Thyroid gland (tissue), 4 donors: ENCODE results near the gene TSKU. TPM values are rescaled to one million over a fixed set of nuclear protein-coding genes. Genes with fewer than 3 reads are reported as not detected.

ENCODE experiments used
- DNase-seq, 2 donors: peaks; one replicate each; pipeline ENCODE4 v3.0.0-alpha.2; 2019
- H3K27ac ChIP-seq, 3 donors: fragments of 200-600 bp; sonication (generic); 1 replicate in 2 of 3; 2 replicates in 1 of 3; pipeline ENCODE4 v1.5.1; 2016 to 2019; ENCODE audit warnings: mild to moderate bottlenecking in 1 of 3, moderate library complexity in 1 of 3
- H3K27me3 ChIP-seq: fragments of 200-600 bp; sonication (generic); one replicate; pipeline ENCODE4 v1.5.1; 2019
- H3K36me3 ChIP-seq, 2 donors: fragments of 200-600 bp; sonication (generic); one replicate each; pipeline ENCODE4 v1.5.1; 2016 to 2019
- H3K4me1 ChIP-seq, 2 donors: fragments of 200-600 bp; sonication (generic); one replicate each; pipeline ENCODE4 v1.5.1; 2017 to 2019
- H3K4me3 ChIP-seq, 3 donors: fragments of 200-600 bp; sonication (generic); replicated peaks in 1 of 3; 1 replicate in 2 of 3; 2 replicates in 1 of 3; pipeline ENCODE4 v1.5.1; 2016; ENCODE audit warnings: mild to moderate bottlenecking in 1 of 3
- H3K9me3 ChIP-seq: fragments of 200-600 bp; sonication (generic); one replicate; pipeline ENCODE4 v1.5.1; 2017
- POLR2A ChIP-seq, 2 donors: fragments of 450-650 bp; IDR thresholded peaks; one replicate each; pipeline ENCODE4 v1.6.1; 2017; ENCODE audit warnings: antibody characterized with exemption in 2 of 2, mild to moderate bottlenecking in 2 of 2, moderate library complexity in 1 of 2
- WGBS, 2 donors: methylation state at CpG; one replicate each; pipeline ENCODE4 v1.1.5; 2017; 5-methylcytosine and 5-hydroxymethylcytosine counted together
- intact Hi-C: fragments of 100-400 bp; cut with DNase I; formaldehyde crosslinking; loops from one replicate; pipeline ENCODE4 v1.15.1; 2023
- total RNA-seq, 4 donors: library from RNA; depleted of rRNA; stranded (reverse); fragments of >200 nt; gene quantifications; one replicate each; pipeline ENCODE4 v1.2.3, GENCODE V29; 2016
- TF ChIP-seq, protein P1 (sequence below), 6 experiments: fragments of 200-600 bp in 3 of 6; fragments of 450-650 bp in 3 of 6; sonication (generic) in 3 of 6; IDR thresholded peaks; one replicate each; pipeline ENCODE4 v1.5.1; 2016 to 2019; ENCODE audit warnings: antibody characterized with exemption in 6 of 6, mild to moderate bottlenecking in 2 of 6, inconsistent platforms in 1 of 6, moderate library complexity in 1 of 6

The TSKU gene
- total RNA-seq, 4 donors from 2014 or later: 95.6 to 152 (median 99.2) TPM

DNA sequence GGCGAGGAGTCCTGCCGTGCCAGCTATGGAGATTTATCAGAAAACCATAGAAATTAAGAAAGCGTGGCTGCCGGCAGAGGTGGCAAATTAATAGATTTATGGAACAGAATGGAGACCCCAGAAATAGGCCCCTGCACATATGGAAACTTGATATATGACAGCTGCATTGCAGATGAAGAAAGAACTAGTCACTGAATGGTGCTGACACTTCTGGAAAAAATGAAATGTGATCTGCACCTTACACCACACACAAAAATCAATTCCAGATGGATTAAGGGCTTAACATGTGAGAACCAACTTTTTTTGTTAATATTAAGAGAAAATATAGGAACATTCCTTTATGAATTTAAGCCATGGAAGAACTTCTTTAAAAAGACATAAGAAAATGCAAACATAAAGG, 40.3 kb upstream of the TSKU start:
- H3K4me1 ChIP-seq: peaks cover 0 to 6% of the 10 kb centered on the region in 2 donors
- H3K9me3 ChIP-seq: no peaks in the 10 kb centered on the region
- H3K36me3 ChIP-seq: no peaks in the 10 kb centered on the region
- intact Hi-C loops: no loop called here
- H3K27me3 ChIP-seq: no peaks in the 10 kb centered on the region
- WGBS, 2 donors: 84 to 95% methylated on average over 4 of the region's 4 CpGs
- no peak overlapping the region for H3K27ac ChIP-seq
- TF ChIP-seq, protein P1, sequence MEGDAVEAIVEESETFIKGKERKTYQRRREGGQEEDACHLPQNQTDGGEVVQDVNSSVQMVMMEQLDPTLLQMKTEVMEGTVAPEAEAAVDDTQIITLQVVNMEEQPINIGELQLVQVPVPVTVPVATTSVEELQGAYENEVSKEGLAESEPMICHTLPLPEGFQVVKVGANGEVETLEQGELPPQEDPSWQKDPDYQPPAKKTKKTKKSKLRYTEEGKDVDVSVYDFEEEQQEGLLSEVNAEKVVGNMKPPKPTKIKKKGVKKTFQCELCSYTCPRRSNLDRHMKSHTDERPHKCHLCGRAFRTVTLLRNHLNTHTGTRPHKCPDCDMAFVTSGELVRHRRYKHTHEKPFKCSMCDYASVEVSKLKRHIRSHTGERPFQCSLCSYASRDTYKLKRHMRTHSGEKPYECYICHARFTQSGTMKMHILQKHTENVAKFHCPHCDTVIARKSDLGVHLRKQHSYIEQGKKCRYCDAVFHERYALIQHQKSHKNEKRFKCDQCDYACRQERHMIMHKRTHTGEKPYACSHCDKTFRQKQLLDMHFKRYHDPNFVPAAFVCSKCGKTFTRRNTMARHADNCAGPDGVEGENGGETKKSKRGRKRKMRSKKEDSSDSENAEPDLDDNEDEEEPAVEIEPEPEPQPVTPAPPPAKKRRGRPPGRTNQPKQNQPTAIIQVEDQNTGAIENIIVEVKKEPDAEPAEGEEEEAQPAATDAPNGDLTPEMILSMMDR (IDR thresholded peaks at IDR 0.05): no peak
- TF ChIP-seq POLR2A (IDR thresholded peaks at IDR 0.05): no peak
- no peak for DNase-seq
- H3K4me3 ChIP-seq: no peak overlapping the region

DNA sequence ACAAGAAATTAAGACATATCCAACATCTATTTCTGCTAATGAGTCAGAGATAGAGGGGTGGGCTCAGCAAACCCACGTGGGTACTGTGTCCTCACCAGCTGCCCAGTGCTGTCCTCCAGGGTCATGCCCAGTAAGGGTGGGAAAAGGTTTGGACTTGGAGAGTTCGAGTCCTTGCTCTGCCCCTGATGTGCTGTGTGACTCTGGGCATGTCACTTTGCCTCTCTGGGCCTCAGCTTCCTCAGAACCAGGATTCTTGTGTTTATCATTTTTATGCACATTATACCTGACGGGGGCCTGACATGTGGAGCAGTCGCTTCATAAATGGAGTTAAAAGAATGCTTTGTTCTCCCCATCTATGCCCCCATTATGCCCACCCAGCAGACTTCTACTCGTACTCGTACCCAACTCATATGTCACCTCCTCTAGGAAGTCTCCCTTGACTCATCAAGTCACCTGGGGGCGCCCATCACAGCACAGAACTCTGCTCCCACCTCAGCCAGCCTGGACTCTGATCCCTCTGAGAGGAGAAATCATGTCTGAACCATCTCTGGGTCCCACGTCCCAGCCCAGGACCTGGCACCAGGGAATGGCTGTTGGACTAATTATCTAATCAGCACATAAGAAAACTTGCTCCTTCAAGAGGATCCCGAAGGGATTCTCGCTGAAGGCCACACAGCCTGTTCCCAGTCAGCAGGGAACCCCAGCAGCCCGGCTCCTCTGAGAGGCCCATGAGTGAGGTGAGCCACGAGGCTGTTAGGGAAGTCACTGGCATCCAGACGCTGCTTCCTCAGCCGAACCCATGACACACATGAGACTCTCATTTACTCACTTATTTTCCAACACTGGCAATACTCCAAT, 38.7 kb upstream of the TSKU start:
- no peaks in the 10 kb centered on the region for H3K4me1 ChIP-seq
- H3K9me3 ChIP-seq: no peaks in the 10 kb centered on the region
- no peak for DNase-seq
- intact Hi-C loops: no loop called here
- H3K4me3 ChIP-seq: no peak overlapping the region
- WGBS, 2 donors: 77 to 83% methylated on average over 14 of the region's 14 CpGs
- TF ChIP-seq, protein P1 (IDR thresholded peaks at IDR 0.05): no peak
- no peak for TF ChIP-seq POLR2A (IDR thresholded peaks at IDR 0.05)
- no peak overlapping the region for H3K27ac ChIP-seq
- no peaks in the 10 kb centered on the region for H3K36me3 ChIP-seq
- H3K27me3 ChIP-seq: no peaks in the 10 kb centered on the region

DNA sequence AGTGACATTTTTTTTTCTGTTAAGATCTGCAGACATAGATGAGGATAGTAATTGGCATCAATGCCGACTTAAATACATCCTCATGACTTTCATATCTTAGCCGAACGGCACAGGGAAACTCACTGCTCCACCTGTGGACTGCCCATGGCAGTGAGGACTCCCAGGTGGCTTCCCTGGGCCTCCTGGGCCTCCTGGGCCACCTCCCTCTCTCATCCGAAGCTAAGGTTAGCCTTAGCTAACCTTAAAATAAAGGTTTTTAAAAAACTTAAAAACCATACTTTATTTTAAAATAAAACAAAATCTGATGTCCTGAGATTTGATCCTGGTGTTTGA, 38.1 kb upstream of the TSKU start:
- intact Hi-C loops: no loop called here
- no peak for DNase-seq
- Histone ChIP-seq H3K27ac (no peak overlapping the region), H3K9me3 (no peaks in the 10 kb centered on the region), H3K36me3 (no peaks in the 10 kb centered on the region), H3K4me3 (no peak overlapping the region), H3K4me1 (no peaks in the 10 kb centered on the region), H3K27me3 (no peaks in the 10 kb centered on the region)
- 80 to 82% methylated on average over 4 of the region's 4 CpGs for WGBS, 2 donors
- TF ChIP-seq, protein P1 (IDR thresholded peaks at IDR 0.05): no peak

DNA sequence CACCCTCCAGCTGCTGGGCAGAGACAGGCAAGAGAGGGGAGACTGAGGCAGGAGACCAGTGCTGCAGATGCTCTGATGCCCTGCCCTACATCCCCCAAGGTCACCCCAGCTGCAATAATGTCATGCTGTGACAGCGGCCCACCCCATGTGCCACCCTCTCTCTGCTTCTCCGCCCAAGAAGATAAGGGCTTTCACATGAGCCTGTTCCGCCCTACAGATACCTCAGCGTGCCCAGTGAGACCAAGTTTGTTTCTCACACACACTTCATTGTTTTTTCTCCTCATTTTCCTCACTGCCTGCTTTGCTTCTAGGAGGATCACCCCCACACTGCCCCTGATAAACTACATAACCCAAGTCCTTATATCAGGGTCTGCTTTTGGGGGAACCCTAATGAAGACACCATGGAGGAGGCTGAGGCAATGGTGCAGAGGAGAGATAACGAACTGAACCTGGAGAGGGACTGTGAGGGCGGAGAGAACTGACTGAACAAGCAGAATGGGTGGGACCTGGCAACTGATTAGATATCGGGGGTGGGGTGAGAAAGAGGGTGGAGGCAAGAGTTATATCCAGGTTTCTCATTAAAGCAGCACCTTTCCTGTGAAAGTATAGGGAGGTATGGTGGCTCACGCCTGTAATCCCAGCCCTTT, 37.5 kb upstream of the TSKU start:
- H3K27me3 ChIP-seq: no peaks in the 10 kb centered on the region
- intact Hi-C loops: no loop called here
- no peak for DNase-seq
- no peak for TF ChIP-seq POLR2A (IDR thresholded peaks at IDR 0.05)
- TF ChIP-seq, protein P1 (IDR thresholded peaks at IDR 0.05): no peak
- no peaks in the 10 kb centered on the region for H3K36me3 ChIP-seq
- no peak overlapping the region for H3K4me3 ChIP-seq
- no peaks in the 10 kb centered on the region for H3K4me1 ChIP-seq
- H3K9me3 ChIP-seq: no peaks in the 10 kb centered on the region
- WGBS, 2 donors: 82% methylated on average over 8 of the region's 8 CpGs
- no peak overlapping the region for H3K27ac ChIP-seq
